OCI-LY1 (cell line): ENCODE data around the gene OSGEPL1.

ENCODE experiments used
- EZH2 ChIP-seq: fragments of 200-600 bp; sonication (generic), shearing (Covaris generic); IDR thresholded peaks from 2 replicates; pipeline ENCODE4 v1.8.0; 2017; ENCODE audit warnings: borderline replicate concordance, mixed run types, mild to moderate bottlenecking, antibody characterized with exemption, low read length, moderate library complexity, mixed read lengths
- TF ChIP-seq, protein P1 (sequence below): fragments of 200-600 bp; sonication (generic), shearing (Covaris generic); IDR thresholded peaks from 2 replicates; pipeline ENCODE4 v1.5.1; 2017; ENCODE audit warnings: mild to moderate bottlenecking, antibody characterized with exemption, low read length, moderate library complexity, mixed read lengths

DNA sequence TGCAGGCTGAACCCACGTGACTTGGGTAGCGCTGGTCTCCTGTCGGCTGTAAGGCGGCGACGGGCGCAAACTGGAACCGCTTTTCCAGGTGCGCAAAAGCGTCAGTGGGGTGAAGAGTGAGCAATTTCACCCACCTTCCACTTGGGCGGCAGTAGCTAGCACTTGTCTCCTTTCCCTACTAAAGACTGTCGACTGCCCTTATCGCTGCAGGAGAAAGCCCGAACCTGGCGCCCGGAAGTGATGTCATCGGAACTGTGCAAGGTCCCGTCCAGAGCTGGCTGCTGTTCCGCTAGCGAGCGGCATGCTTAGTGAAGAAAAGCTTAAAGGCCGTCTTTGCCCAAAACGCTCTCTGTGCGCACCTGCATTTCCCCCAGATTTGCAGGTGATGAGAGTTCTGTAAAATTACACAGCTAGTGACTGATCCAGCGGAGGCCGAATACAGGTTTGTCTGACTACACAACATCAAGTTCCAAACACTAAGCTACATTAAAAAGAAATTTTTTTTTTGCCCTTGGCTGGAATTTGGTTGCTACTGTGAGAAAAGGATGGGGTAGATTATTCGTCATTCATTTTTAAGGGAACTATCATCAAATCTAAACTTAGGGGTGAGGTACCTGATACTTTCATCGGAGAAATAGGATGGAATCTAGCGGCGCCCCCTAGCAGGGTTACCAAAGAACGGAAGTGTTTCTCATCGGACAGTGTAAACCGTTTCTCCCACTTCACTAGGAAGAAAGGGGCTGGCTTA lies at the start of gene OSGEPL1:
- no peak for TF ChIP-seq EZH2
- TF ChIP-seq, protein P1, sequence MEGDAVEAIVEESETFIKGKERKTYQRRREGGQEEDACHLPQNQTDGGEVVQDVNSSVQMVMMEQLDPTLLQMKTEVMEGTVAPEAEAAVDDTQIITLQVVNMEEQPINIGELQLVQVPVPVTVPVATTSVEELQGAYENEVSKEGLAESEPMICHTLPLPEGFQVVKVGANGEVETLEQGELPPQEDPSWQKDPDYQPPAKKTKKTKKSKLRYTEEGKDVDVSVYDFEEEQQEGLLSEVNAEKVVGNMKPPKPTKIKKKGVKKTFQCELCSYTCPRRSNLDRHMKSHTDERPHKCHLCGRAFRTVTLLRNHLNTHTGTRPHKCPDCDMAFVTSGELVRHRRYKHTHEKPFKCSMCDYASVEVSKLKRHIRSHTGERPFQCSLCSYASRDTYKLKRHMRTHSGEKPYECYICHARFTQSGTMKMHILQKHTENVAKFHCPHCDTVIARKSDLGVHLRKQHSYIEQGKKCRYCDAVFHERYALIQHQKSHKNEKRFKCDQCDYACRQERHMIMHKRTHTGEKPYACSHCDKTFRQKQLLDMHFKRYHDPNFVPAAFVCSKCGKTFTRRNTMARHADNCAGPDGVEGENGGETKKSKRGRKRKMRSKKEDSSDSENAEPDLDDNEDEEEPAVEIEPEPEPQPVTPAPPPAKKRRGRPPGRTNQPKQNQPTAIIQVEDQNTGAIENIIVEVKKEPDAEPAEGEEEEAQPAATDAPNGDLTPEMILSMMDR = peak; percentile 73
